Fibroblast of the aortic adventitia (primary cell): ENCODE data around the gene NPR3. TPM values are rescaled to one million over a fixed set of nuclear protein-coding genes. Genes with fewer than 3 reads are reported as not detected.

ENCODE experiments used
- DNase-seq: peaks from one replicate; pipeline ENCODE4 v3.0.0-alpha.2; 2010; ENCODE audit warnings: low read depth
- H3K4me3 ChIP-seq: 2 replicates; pipeline ENCODE4 v1.5.1; 2011; ENCODE audit warnings: low read depth, mild to moderate bottlenecking, control low read depth, low read length, moderate library complexity
- CTCF ChIP-seq: IDR thresholded peaks from 2 replicates; pipeline ENCODE4 v1.5.1; 2011; ENCODE audit warnings: mild to moderate bottlenecking, low read length, control low read depth, inconsistent platforms; ENCODE audit not compliant: insufficient read depth
- total RNA-seq: library from RNA; depleted of rRNA; stranded (reverse); fragments of >200 nt; gene quantifications from 2 replicates; pipeline ENCODE4 v1.2.3, GENCODE V29; 2012; ENCODE audit warnings: low replicate concordance

NPR3 gene
- total RNA-seq, 1 donor = 23.7 TPM

- TF ChIP-seq CTCF = no peak
- H3K4me3 ChIP-seq = no peak overlapping the region
- no peak for DNase-seq
Observed at GRCh38 chr5:32733590-32734340, 22.6 kb downstream of the NPR3 start.

GRCh38 chr5:32734827-32735378, 23.8 kb downstream of the NPR3 start:
- no peak for DNase-seq
- H3K4me3 ChIP-seq = no peak overlapping the region
- TF ChIP-seq CTCF = no peak

- no peak for DNase-seq
- H3K4me3 ChIP-seq = no peak overlapping the region
- no peak for TF ChIP-seq CTCF
Observed at GRCh38 chr5:32735512-32735911, 24.4 kb downstream of the NPR3 start.

- no peak for TF ChIP-seq CTCF
- no peak overlapping the region for H3K4me3 ChIP-seq
- no peak for DNase-seq
Observed at GRCh38 chr5:32736842-32737241, 25.7 kb downstream of the NPR3 start.

GRCh38 chr5:32740651-32741050, 29.5 kb downstream of the NPR3 start:
- no peak overlapping the region for H3K4me3 ChIP-seq
- DNase-seq = no peak
- TF ChIP-seq CTCF = no peak

GRCh38 chr5:32745317-32745716, 34.2 kb downstream of the NPR3 start:
- TF ChIP-seq CTCF = no peak
- DNase-seq = no peak

More at GRCh38 chr5:32745317-32745716, 34.2 kb downstream of the NPR3 start:
- H3K4me3 ChIP-seq = no peak overlapping the region
